ENCODE data around the gene TLCD1.

TLCD1 gene

DNA sequence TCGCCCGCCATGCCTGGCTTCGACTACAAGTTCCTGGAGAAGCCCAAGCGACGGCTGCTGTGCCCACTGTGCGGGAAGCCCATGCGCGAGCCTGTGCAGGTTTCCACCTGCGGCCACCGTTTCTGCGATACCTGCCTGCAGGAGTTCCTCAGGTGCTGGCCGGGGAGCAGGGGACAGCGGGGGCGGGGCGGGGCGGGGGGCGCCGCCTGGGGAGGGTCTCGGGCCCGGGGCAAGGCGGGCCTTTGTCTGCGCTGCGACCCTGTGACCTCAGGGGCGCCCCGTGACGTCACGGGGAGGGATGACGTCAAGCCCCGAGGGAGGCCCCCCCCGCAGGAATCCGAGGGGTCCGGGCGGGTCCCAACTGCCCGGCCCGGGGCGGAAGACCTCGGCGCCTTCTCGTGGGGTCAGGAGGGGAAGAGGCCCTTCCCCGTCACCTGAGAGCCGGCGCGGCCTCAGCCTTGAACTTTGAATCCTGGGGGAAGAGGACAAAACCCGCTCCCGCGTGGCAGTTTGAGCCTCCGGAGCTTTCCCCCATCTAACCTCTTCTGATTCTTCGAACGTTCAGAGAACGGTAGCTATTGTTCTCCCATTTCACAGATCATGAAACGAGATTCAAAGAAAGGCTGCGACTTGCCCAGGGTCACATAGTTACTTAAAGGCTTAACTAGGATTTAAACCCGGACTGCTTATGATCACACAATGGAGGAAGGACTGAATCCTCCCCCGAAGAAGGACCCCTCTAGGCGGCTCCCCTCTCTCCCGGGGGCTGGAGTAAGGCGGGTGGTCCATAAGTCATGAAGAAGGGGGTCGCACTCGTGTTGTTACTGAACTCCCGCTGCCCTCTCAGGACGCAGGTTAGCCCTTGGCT lies 18.3 kb upstream of the TLCD1 start:
- TF ChIP-seq CTCF (IDR thresholded peaks at IDR 0.05; ENCODE audit: low read depth, low read length, missing control alignments): no peak
- H3K4me3 ChIP-seq (ENCODE audit: low read depth, low read length): peak overlapping the region; percentile 85
- no peak for DNase-seq
- in situ Hi-C loops (cut with HindIII; ENCODE audit: low pct_ligation_motif_present, low sequenced_read_pairs): no loop called here
- H3K27ac ChIP-seq: peak overlapping the region; percentile 92
- peaks cover 33% of the 10 kb centered on the region for H3K36me3 ChIP-seq (replicated peaks)
- H3K27me3 ChIP-seq (replicated peaks): no peaks in the 10 kb centered on the region

- H3K4me3 ChIP-seq (ENCODE audit: low read depth, low read length): peak within 1 kb of the TSS; percentile 85
- peak within 1 kb of the TSS; percentile 92 for H3K27ac ChIP-seq
- TF ChIP-seq CTCF (IDR thresholded peaks at IDR 0.05; ENCODE audit: low read depth, low read length, missing control alignments): peak; percentile 11
- no peaks in the 10 kb centered on the region for H3K27me3 ChIP-seq (replicated peaks)
- DNase-seq: peak; percentile 85
- in situ Hi-C loops (cut with HindIII; ENCODE audit: low pct_ligation_motif_present, low sequenced_read_pairs): no loop called here
- peaks cover 25% of the 10 kb centered on the region for H3K36me3 ChIP-seq (replicated peaks)
Observed at GRCh38 chr17:28743243-28744103, 17.4 kb upstream of the TLCD1 start, which contains the start of gene TRAF4. TSS of gene TRAF4 (plus strand) at chr17:28744011. CDS start at chr17:28744113, 102 bp downstream.

DNA sequence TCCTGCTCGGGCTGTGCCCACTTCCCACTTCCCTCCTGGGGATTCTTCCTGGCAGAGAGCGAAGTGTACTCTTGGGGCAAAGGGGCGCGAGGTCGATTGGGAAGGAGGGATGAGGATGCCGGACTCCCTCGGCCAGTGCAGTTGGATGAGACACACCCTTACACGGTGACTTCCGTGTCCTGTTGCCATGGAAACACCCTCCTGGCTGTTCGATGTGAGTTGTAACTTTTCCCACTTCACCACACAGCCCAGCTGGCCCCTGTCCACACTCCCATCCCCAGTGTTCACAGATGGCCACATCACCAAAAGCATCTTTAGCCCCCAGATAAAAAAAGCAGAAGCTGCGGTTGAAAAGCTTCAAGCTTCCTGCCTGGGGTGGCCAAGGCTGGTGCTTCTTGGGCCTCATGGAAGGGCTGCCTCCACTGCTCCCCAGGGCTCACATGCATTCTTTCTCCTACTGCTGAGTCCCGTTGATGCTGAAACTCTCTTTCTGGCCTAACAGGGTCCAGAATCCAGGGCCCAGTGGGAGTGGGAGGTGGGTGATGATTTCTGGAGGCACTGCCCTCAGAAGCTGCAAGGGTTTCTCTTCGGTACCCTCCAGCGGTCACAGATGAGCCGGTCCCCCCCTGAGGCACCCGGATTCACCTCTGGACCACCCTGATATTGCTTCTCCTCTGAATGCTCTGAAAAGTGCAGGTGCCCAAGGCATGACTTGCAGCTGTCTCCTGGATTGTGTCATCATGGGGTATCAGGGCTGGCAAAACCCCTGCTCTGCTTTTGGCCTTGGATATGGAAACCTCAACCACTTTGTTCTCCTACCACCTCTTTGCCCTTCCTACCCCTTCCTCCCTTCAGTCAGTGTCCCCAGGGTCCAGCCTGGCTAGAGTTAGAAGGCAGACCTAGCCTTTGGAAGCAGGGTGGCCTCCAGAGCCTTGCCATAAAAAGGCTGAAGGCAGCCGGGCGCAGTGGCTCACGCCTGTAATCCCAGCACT lies 15.6 kb upstream of the TLCD1 start:
- in situ Hi-C loops (cut with HindIII; ENCODE audit: low pct_ligation_motif_present, low sequenced_read_pairs): no loop called here
- no peak for DNase-seq
- peaks cover 7% of the 10 kb centered on the region for H3K36me3 ChIP-seq (replicated peaks)
- no peak for TF ChIP-seq CTCF (IDR thresholded peaks at IDR 0.05; ENCODE audit: low read depth, low read length, missing control alignments)
- no peak overlapping the region for H3K4me3 ChIP-seq (ENCODE audit: low read depth, low read length)
- no peak overlapping the region for H3K27ac ChIP-seq
- no peaks in the 10 kb centered on the region for H3K27me3 ChIP-seq (replicated peaks)

- H3K27ac ChIP-seq: no peak overlapping the region
- TF ChIP-seq CTCF (IDR thresholded peaks at IDR 0.05; ENCODE audit: low read depth, low read length, missing control alignments): no peak
- H3K4me3 ChIP-seq (ENCODE audit: low read depth, low read length): no peak overlapping the region
- no peak for DNase-seq
- H3K36me3 ChIP-seq (replicated peaks): no peaks in the 10 kb centered on the region
- in situ Hi-C loops (cut with HindIII; ENCODE audit: low pct_ligation_motif_present, low sequenced_read_pairs): no loop called here
- no peaks in the 10 kb centered on the region for H3K27me3 ChIP-seq (replicated peaks)
Observed at GRCh38 chr17:28740406-28741357, 14.6 kb upstream of the TLCD1 start.
